Measurements from ENCODE around the gene NDUFS4.
"Not testable (repeated sequence)": the region's sequence is repeated elsewhere in the genome, so short reads cannot be mapped to it uniquely, and the experiment has no call there.

NDUFS4 gene

DNA sequence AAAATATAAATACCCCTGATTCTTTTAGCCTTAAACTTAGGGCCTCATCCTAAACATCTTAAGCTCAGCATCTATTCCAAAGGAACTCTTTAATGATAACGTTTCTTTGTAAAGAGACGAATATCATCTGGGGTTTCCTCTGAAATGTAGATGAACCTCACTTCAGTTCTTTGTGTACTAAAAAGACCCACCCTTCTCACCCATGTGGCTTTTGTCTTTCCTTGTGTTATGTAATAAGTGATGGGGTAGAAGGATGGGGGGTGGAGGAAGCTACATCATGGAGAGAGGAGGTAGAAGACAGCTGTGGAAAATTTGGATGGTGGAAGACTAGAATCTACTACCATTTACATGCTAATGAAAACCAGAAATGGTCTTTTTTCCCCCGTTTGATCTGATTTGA is 111.0 kb downstream of the NDUFS4 start:
- no peak for DNase-seq

GRCh38 chr5:53674121-53674520 is 113.7 kb downstream of the NDUFS4 start:
- no peak for DNase-seq

GRCh38 chr5:53677632-53678031 is 117.2 kb downstream of the NDUFS4 start:
- no peak for DNase-seq

GRCh38 chr5:53678981-53679660 is 118.7 kb downstream of the NDUFS4 start:
- peak; percentile 5 to 10 for DNase-seq

GRCh38 chr5:53681079-53681478 is 120.6 kb downstream of the NDUFS4 start:
- no peak for DNase-seq

DNA sequence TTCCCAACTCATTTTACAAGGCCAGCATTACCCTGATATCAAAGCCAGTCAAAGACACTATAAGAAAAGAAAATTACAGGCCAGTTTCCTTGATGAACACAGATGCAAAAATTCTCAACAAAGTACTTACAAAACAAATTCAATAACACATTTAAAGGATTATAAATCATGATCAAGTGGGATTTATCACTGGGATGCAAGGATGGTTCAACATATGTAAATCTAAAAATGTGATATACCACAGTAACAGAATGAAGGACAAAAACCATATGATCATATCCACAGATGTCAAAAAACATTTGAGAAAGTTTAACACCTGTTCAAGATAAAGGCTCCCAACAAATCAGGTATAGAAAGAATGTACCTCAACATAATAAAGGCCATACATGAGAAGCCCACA is 130.6 kb downstream of the NDUFS4 start:
- DNase-seq: no peak

- no peak for DNase-seq
Observed at GRCh38 chr5:53694520-53695022, 134.1 kb downstream of the NDUFS4 start.

- DNase-seq: not testable (repeated sequence)
Observed at GRCh38 chr5:53710405-53710804, 150.0 kb downstream of the NDUFS4 start.

GRCh38 chr5:53712327-53712726 is 151.9 kb downstream of the NDUFS4 start:
- DNase-seq: no peak

GRCh38 chr5:53713978-53714666 is 153.7 kb downstream of the NDUFS4 start:
- DNase-seq: no peak

- no peak for DNase-seq
Observed at GRCh38 chr5:53714667-53715010, 154.2 kb downstream of the NDUFS4 start.

DNA sequence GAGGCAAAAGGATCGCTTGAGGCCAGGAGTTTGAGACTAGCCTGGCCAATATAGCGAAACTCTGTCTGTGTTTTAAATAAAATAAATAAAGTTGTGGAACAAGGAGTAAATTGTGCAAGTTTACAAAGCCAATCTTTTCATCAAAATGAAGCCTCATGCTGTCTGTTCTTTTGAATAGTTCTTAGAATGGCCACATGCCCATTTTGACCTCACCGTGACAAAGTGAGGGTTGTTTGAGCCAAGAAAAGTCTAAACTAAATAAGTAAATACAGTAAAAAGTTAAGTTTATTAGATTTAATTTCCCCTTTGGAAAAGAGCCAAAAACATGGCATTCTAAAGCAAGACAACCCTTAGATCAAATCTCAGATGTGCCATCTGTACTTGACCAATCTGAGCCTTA is 165.7 kb downstream of the NDUFS4 start:
- no peak for DNase-seq

DNA sequence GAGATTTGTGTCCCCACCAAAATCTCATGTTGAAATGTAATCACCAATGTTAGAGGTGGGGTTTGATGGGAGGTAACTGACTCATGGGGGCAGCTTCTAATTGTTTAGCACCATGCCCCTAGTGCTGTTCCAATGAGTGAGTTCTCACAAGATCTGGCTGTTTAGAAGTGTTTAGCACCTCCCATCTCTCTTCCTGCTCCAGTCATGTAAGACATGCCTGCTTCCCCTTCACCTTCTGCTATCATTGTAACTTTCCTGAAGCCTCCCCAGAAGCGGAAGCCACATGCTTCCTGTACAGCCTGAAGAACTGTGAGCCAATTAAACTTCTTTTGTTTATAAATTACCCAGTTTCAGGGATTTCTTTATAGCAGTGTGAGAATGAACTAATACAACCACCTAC is 170.5 kb downstream of the NDUFS4 start:
- peak; percentile 98 to 99 for DNase-seq

All from Kasumi-1 (cell line).